HCT116 (cell line): Measurements from ENCODE around the gene CCND2. TPM values are rescaled to one million over a fixed set of nuclear protein-coding genes. Genes with fewer than 3 reads are reported as not detected.

ENCODE experiments used
- ATAC-seq: fragments of 200-7000 bp; cut with Tn5 transposase; 2 replicates; pipeline ENCODE4 v1.9.1; 2020; ENCODE audit warnings: mild to moderate bottlenecking, moderate library complexity
- BruUV-seq: library from RNA; stranded (reverse); fragments of 400-500 nt; replicated peaks from 2 replicates; lab custom pipeline; 2021; lab: Mats Ljungman, UMichigan
- CTCF ChIA-PET: fragments of 300-600 bp; sonication (Branson Sonifier 250); formaldehyde crosslinking; loops from one replicate; lab custom pipeline; 2021; ENCODE audit warnings: antibody characterized with exemption; lab: Charles Lee
- POLR2A ChIA-PET: fragments of 300-600, 350-600 bp; sonication (Branson Sonifier 250); formaldehyde crosslinking; loops from one replicate; lab custom pipeline; 2021; ENCODE audit warnings: antibody characterized with exemption; lab: Charles Lee
- RAD21 ChIA-PET, 2 experiments: fragments of 300-600 bp; sonication (Branson Sonifier 250); formaldehyde crosslinking; loops; one replicate each; lab custom pipeline; 2023; ENCODE audit warnings: low total read pairs in 2 of 2; ENCODE audit not compliant: uncharacterized antibody in 2 of 2, unreplicated experiment in 2 of 2, low non-redundant PET in 1 of 2; lab: Charles Lee
- DNase-seq: peaks from one replicate; pipeline ENCODE4 v3.0.0-alpha.2; 2010; ENCODE audit warnings: low read depth, low spot score
- H2AFZ ChIP-seq: fragments of 200-600 bp; shearing (Covaris generic), sonication (generic); 2 replicates; pipeline ENCODE4 v1.6.1; 2017; ENCODE audit warnings: low read depth, mixed run types, mixed read lengths, antibody characterized with exemption, low read length; ENCODE audit not compliant: poor library complexity, severe bottlenecking
- H3K27ac ChIP-seq: 2 replicates; pipeline ENCODE4 v1.5.1; 2012; ENCODE audit warnings: low read depth, low read length
- H3K27me3 ChIP-seq: fragments of 200-600 bp; sonication (generic); 2 replicates; pipeline ENCODE4 v1.6.1; 2016; ENCODE audit warnings: mixed run types, low read length, mixed read lengths; ENCODE audit not compliant: insufficient read depth
- H3K36me3 ChIP-seq, 2 experiments: fragments of 200-500 bp in 1 of 2; fragments of 200-600 bp in 1 of 2; sonication (Bioruptor generic) in 1 of 2; sonication (generic) in 1 of 2; 2 replicates each; pipeline versions ENCODE4 v1.5.1 to v1.6.1; 2014 to 2016; ENCODE audit warnings: low read length in 2 of 2, inconsistent platforms in 1 of 2, mixed read lengths in 1 of 2, mixed run types in 1 of 2; ENCODE audit not compliant: insufficient read depth in 2 of 2, control insufficient read depth in 1 of 2
- H3K4me1 ChIP-seq, 2 experiments: fragments of 200-600 bp in 1 of 2; sonication (generic) in 1 of 2; 2 replicates each; pipeline versions ENCODE4 v1.5.1 to v1.6.1; 2012 to 2017; ENCODE audit warnings: low read length in 2 of 2, inconsistent platforms in 1 of 2, mild to moderate bottlenecking in 1 of 2, mixed read lengths in 1 of 2, mixed run types in 1 of 2, moderate library complexity in 1 of 2; ENCODE audit not compliant: insufficient read depth in 2 of 2, control insufficient read depth in 1 of 2
- H3K4me2 ChIP-seq: fragments of 200-600 bp; sonication (generic); 2 replicates; pipeline ENCODE4 v1.6.1; 2017; ENCODE audit warnings: mixed run types, low read length, mixed read lengths
- H3K4me3 ChIP-seq, 2 experiments: fragments of 200-600 bp in 1 of 2; sonication (generic) in 1 of 2; replicated peaks in 1 of 2; 2 replicates each; pipeline ENCODE4 v1.5.1; 2011 to 2016; ENCODE audit warnings: low read length in 2 of 2, control low read depth in 1 of 2, low read depth in 1 of 2, mild to moderate bottlenecking in 1 of 2, mixed read lengths in 1 of 2, mixed run types in 1 of 2
- H3K79me2 ChIP-seq: fragments of 200-600 bp; sonication (generic); 2 replicates; pipeline ENCODE4 v1.6.1; 2017; ENCODE audit warnings: mild to moderate bottlenecking, mixed run types, low read length, moderate library complexity, mixed read lengths; ENCODE audit not compliant: insufficient read depth
- H3K9ac ChIP-seq: fragments of 200-600 bp; sonication (generic); 2 replicates; pipeline ENCODE4 v1.6.1; 2016; ENCODE audit warnings: low read length, mixed read lengths
- H3K9me2 ChIP-seq: fragments of 200-600 bp; sonication (generic), shearing (Covaris generic); 2 replicates; pipeline ENCODE4 v1.6.1; 2017; ENCODE audit warnings: mixed run types, mild to moderate bottlenecking, moderate library complexity; ENCODE audit not compliant: insufficient read depth
- H3K9me3 ChIP-seq, 2 experiments: fragments of 200-500 bp in 1 of 2; fragments of 200-600 bp in 1 of 2; sonication (Bioruptor generic) in 1 of 2; sonication (generic) in 1 of 2; 2 replicates each; pipeline ENCODE4 v1.6.1; 2014 to 2017; ENCODE audit warnings: low read length in 2 of 2, mixed read lengths in 2 of 2, inconsistent platforms in 1 of 2, low read depth in 1 of 2, mild to moderate bottlenecking in 1 of 2, mixed run types in 1 of 2, moderate library complexity in 1 of 2; ENCODE audit not compliant: control insufficient read depth in 1 of 2, insufficient read depth in 1 of 2
- H4K20me1 ChIP-seq: fragments of 200-600 bp; sonication (generic), shearing (Covaris generic); 2 replicates; pipeline ENCODE4 v1.6.1; 2017; ENCODE audit warnings: mixed run types, mild to moderate bottlenecking, moderate library complexity; ENCODE audit not compliant: insufficient read depth
- CBX3 ChIP-seq: IDR thresholded peaks from 2 replicates; pipeline ENCODE4 v1.6.1; 2012; ENCODE audit warnings: low read depth
- CEBPB ChIP-seq: IDR thresholded peaks from 2 replicates; pipeline ENCODE4 v1.6.1; 2012; ENCODE audit warnings: low read depth
- CTCF ChIP-seq, 3 experiments: fragments of 200-600 bp in 1 of 3; sonication (generic) in 1 of 3; IDR thresholded peaks in 2 of 3; conservative IDR thresholded peaks in 1 of 3; 2 replicates each; pipeline ENCODE4 v1.5.1; 2012 to 2017; ENCODE audit warnings: low read depth in 2 of 3, low read length in 2 of 3, antibody characterized with exemption in 1 of 3, borderline replicate concordance in 1 of 3, control low read depth in 1 of 3, mild to moderate bottlenecking in 1 of 3, mixed read lengths in 1 of 3, mixed run types in 1 of 3, moderate library complexity in 1 of 3; ENCODE audit not compliant: insufficient read depth in 1 of 3
- ELF1 ChIP-seq: IDR thresholded peaks from 2 replicates; pipeline ENCODE4 v1.6.1; 2012; ENCODE audit warnings: low read depth, borderline replicate concordance
- EZH2phosphoT487 ChIP-seq: fragments of 200-600 bp; IDR thresholded peaks from 2 replicates; pipeline ENCODE4 v1.6.1; 2018; ENCODE audit warnings: antibody characterized with exemption, borderline replicate concordance
- FOSL1 ChIP-seq: IDR thresholded peaks from 2 replicates; pipeline ENCODE4 v1.6.1; 2012; ENCODE audit warnings: low read depth
- JUND ChIP-seq: IDR thresholded peaks from 2 replicates; pipeline ENCODE4 v1.6.1; 2012
- MAX ChIP-seq: IDR thresholded peaks from 2 replicates; pipeline ENCODE4 v1.6.1; 2012
- POLR2A ChIP-seq: IDR thresholded peaks from 2 replicates; pipeline ENCODE4 v1.7.0; 2011; ENCODE audit warnings: borderline replicate concordance; ENCODE audit not compliant: insufficient read depth, insufficient read length; ENCODE audit errors: extremely low read depth
- REST ChIP-seq: IDR thresholded peaks from 2 replicates; pipeline ENCODE4 v1.6.1; 2012; ENCODE audit warnings: low read depth
- SIN3A ChIP-seq: IDR thresholded peaks from 2 replicates; pipeline ENCODE4 v1.6.1; 2012; ENCODE audit warnings: low read depth
- SRF ChIP-seq: IDR thresholded peaks from 2 replicates; pipeline ENCODE4 v1.6.1; 2012; ENCODE audit warnings: low read depth
- TCF7L2 ChIP-seq: IDR thresholded peaks from 2 replicates; pipeline ENCODE4 v1.7.0; 2011; ENCODE audit warnings: borderline replicate concordance, inconsistent platforms; ENCODE audit not compliant: insufficient read depth, insufficient read length; ENCODE audit errors: extremely low read depth
- YY1 ChIP-seq: IDR thresholded peaks from 2 replicates; pipeline ENCODE4 v1.6.1; 2011; ENCODE audit warnings: low read length, low read depth, moderate library complexity, mild to moderate bottlenecking; ENCODE audit not compliant: insufficient replicate concordance; ENCODE audit errors: extremely low read depth
- ZBTB33 ChIP-seq: IDR thresholded peaks from 2 replicates; pipeline ENCODE4 v1.6.1; 2011; ENCODE audit warnings: mild to moderate bottlenecking, low read length, moderate library complexity; ENCODE audit not compliant: insufficient replicate concordance; ENCODE audit errors: extremely low read depth
- ZFX ChIP-seq: fragments of 450-650 bp; IDR thresholded peaks from 2 replicates; pipeline ENCODE4 v1.6.1; 2017
- ZNF274 ChIP-seq: fragments of 200-500 bp; sonication (Bioruptor generic); IDR thresholded peaks from 2 replicates; pipeline ENCODE4 v1.6.1; 2014; ENCODE audit warnings: mild to moderate bottlenecking, low read depth, low read length, inconsistent platforms
- intact Hi-C: fragments of 100-400 bp; cut with micrococcal nuclease; formaldehyde crosslinking; loops from 2 replicates; pipeline ENCODE4 v1.10.0; 2022
- total RNA-seq: library from RNA; stranded (reverse); gene quantifications from one replicate; pipeline ENCODE4 v1.2.1, GENCODE V29; 2021; ENCODE audit not compliant: unreplicated experiment

The CCND2 gene
- total RNA-seq, 1 experiment from 2014 or later: 1.1 TPM

- Histone ChIP-seq H4K20me1 (no peaks in the 10 kb centered on the region), H3K27ac (no peak overlapping the region), H3K4me2 (no peak overlapping the region), H3K4me3 (no peak overlapping the region), H3K9me3 (no peaks in the 10 kb centered on the region), H3K36me3 (no peaks in the 10 kb centered on the region), H2AFZ (no peak overlapping the region), H3K27me3 (peaks cover 43% of the 10 kb centered on the region), H3K9me2 (no peaks in the 10 kb centered on the region), H3K4me1 (peaks cover 5 to 17% of the 10 kb centered on the region in 2 experiments; a peak in 3 of 4 replicates), H3K79me2 (no peaks in the 10 kb centered on the region), H3K9ac (no peak overlapping the region)
- ATAC-seq (no peak), DNase-seq (no peak)
- intact Hi-C loops: loop anchor here (5.0 to 10.0 kb wide), 2 partner anchors 237 to 470 kb away; no protein-coding TSS in a partner anchor
- BruUV-seq: no TSS peak
- ChIA-PET POLR2A (no interaction called here), RAD21 (no interaction called here), CTCF (no interaction called here)
- no peak for TF ChIP-seq FOSL1
- no peak for TF ChIP-seq CTCF (IDR thresholded peaks at IDR 0.05 in 2 of 3, conservative IDR thresholded peaks at IDR 0.05 in 1 of 3; ENCODE audit: borderline replicate concordance in 1 of 3, insufficient read depth in 1 of 3, low read depth in 2 of 3, low read length in 2 of 3)
- no peak for TF ChIP-seq ZNF274
- TF ChIP-seq CBX3: no peak
- no peak for TF ChIP-seq SRF
- no peak for TF ChIP-seq SIN3A
- no peak for TF ChIP-seq POLR2A
- no peak for TF ChIP-seq CEBPB
- no peak for TF ChIP-seq ELF1
- TF ChIP-seq TCF7L2: no peak
- no peak for TF ChIP-seq YY1
- no peak for TF ChIP-seq EZH2phosphoT487
- no peak for TF ChIP-seq ZFX
- no peak for TF ChIP-seq REST
- no peak for TF ChIP-seq JUND
- no peak for TF ChIP-seq ZBTB33
- TF ChIP-seq MAX: no peak
Measured at GRCh38 chr12:4274396-4275015, 944 bp downstream of the CCND2 start.
